ENCODE results near the gene ENTPD6.

GRCh38 chr20:25148982-25149846 is 46.3 kb upstream of the ENTPD6 start:
- TF ChIP-seq GLIS1 (tag by site-specific recombination; IDR thresholded peaks at IDR 0.05), result no peak
- TF ChIP-seq ZNF621 (tag by site-specific recombination; IDR thresholded peaks at IDR 0.05), result no peak
- TF ChIP-seq CTCF (tag by site-specific recombination; IDR thresholded peaks at IDR 0.05), result no peak
- no peak for TF ChIP-seq ZFP69B (tag by site-specific recombination; IDR thresholded peaks at IDR 0.05)
- no peak for TF ChIP-seq ZNF747 (tag by site-specific recombination; IDR thresholded peaks at IDR 0.05)
- no peak for TF ChIP-seq ZNF138 (tag by site-specific recombination; IDR thresholded peaks at IDR 0.05; ENCODE audit: borderline replicate concordance)
- no peak for TF ChIP-seq ZBTB48 (tag by site-specific recombination; IDR thresholded peaks at IDR 0.05)
- no peak for TF ChIP-seq ATF2 (tag by site-specific recombination; IDR thresholded peaks at IDR 0.05; ENCODE audit: low read depth)
- no peak for TF ChIP-seq RBAK (tag by site-specific recombination; IDR thresholded peaks at IDR 0.05)
- TF ChIP-seq ZBTB11 (tag by site-specific recombination; conservative IDR thresholded peaks at IDR 0.05; ENCODE audit: low read depth), result no peak
- TF ChIP-seq SETDB1 (IDR thresholded peaks at IDR 0.05; ENCODE audit: insufficient read length, low read length), result no peak
- no peak for TF ChIP-seq GFI1B (tag by site-specific recombination; IDR thresholded peaks at IDR 0.05)
- TF ChIP-seq ZBTB7A (tag by site-specific recombination; IDR thresholded peaks at IDR 0.05; ENCODE audit: low read depth), result no peak
- TF ChIP-seq ZNF529 (tag by site-specific recombination; IDR thresholded peaks at IDR 0.05; ENCODE audit: insufficient replicate concordance), result no peak

Measured in HEK293 (cell line).